ENCODE measurements around the gene LTBP2.

Gene LTBP2

DNA sequence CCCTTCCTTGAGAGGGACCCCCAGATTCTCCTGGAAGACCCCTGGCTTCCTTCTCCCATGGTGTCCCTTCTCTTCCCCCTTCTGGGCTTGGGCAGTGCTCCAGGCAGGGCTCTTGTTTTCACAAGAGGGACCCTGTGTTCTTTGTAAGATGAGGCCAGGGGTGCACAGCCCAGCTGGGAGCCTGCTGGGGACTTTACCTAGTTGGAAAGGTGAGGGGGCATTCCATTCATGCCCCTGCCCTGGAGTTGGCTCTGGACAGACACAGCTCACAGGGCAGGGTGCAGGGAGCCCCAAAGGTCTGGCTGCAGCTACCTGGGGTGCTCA lies 87.3 kb downstream of the LTBP2 start:
- no peaks in the 10 kb centered on the region for H3K9me2 ChIP-seq (replicated peaks; ENCODE audit: control insufficient read depth, low read length)
- H3K79me2 ChIP-seq (ENCODE audit: control insufficient read depth, low read length) = no peaks in the 10 kb centered on the region
- no peak for TF ChIP-seq EZH2phosphoT487 (IDR thresholded peaks at IDR 0.05; ENCODE audit: borderline replicate concordance, low read length)
- TF ChIP-seq, protein P1, sequence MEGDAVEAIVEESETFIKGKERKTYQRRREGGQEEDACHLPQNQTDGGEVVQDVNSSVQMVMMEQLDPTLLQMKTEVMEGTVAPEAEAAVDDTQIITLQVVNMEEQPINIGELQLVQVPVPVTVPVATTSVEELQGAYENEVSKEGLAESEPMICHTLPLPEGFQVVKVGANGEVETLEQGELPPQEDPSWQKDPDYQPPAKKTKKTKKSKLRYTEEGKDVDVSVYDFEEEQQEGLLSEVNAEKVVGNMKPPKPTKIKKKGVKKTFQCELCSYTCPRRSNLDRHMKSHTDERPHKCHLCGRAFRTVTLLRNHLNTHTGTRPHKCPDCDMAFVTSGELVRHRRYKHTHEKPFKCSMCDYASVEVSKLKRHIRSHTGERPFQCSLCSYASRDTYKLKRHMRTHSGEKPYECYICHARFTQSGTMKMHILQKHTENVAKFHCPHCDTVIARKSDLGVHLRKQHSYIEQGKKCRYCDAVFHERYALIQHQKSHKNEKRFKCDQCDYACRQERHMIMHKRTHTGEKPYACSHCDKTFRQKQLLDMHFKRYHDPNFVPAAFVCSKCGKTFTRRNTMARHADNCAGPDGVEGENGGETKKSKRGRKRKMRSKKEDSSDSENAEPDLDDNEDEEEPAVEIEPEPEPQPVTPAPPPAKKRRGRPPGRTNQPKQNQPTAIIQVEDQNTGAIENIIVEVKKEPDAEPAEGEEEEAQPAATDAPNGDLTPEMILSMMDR (IDR thresholded peaks at IDR 0.05; ENCODE audit: low read depth, low read length, poor library complexity, severe bottlenecking) = no peak
- H3K4me2 ChIP-seq (ENCODE audit: low read length) = no peak overlapping the region
- no peaks in the 10 kb centered on the region for H3K36me3 ChIP-seq (ENCODE audit: control insufficient read depth, low read length)
- no peaks in the 10 kb centered on the region for H3F3A ChIP-seq (ENCODE audit: control insufficient read depth, insufficient read depth)
- no peaks in the 10 kb centered on the region for H3K9me3 ChIP-seq (ENCODE audit: control insufficient read depth, insufficient read depth, low read length)
- no peaks in the 10 kb centered on the region for H4K20me1 ChIP-seq (ENCODE audit: control insufficient read depth, insufficient read depth, low read depth, low read length)
- peaks cover 4% of the 10 kb centered on the region; the same call in 1 of the 2 replicates for H3K4me1 ChIP-seq (ENCODE audit: control insufficient read depth, low read length)
- no peak overlapping the region for H3K27ac ChIP-seq (ENCODE audit: low read depth, low read length)
- no peak overlapping the region for H3K4me3 ChIP-seq (ENCODE audit: low read length)
- peaks cover 28% of the 10 kb centered on the region for H3K27me3 ChIP-seq (ENCODE audit: control insufficient read depth, low read length)

GRCh38 chr14:74524076-74524811 lies 87.8 kb downstream of the LTBP2 start:
- Histone ChIP-seq H4K20me1 (ENCODE audit: control insufficient read depth, insufficient read depth, low read depth, low read length) (no peaks in the 10 kb centered on the region), H3K9me3 (ENCODE audit: control insufficient read depth, insufficient read depth, low read length) (no peaks in the 10 kb centered on the region), H3K4me1 (ENCODE audit: control insufficient read depth, low read length) (peaks cover 4% of the 10 kb centered on the region; the same call in 1 of the 2 replicates), H3K79me2 (ENCODE audit: control insufficient read depth, low read length) (no peaks in the 10 kb centered on the region), H3K36me3 (ENCODE audit: control insufficient read depth, low read length) (no peaks in the 10 kb centered on the region), H3F3A (ENCODE audit: control insufficient read depth, insufficient read depth) (no peaks in the 10 kb centered on the region), H3K4me2 (ENCODE audit: low read length) (no peak overlapping the region), H3K27me3 (ENCODE audit: control insufficient read depth, low read length) (peaks cover 30% of the 10 kb centered on the region), H3K9me2 (replicated peaks; ENCODE audit: control insufficient read depth, low read length) (no peaks in the 10 kb centered on the region), H3K4me3 (ENCODE audit: low read length) (no peak overlapping the region), H3K27ac (ENCODE audit: low read depth, low read length) (no peak overlapping the region)
- no peak for TF ChIP-seq EZH2phosphoT487 (IDR thresholded peaks at IDR 0.05; ENCODE audit: borderline replicate concordance, low read length)
- TF ChIP-seq, protein P1 (IDR thresholded peaks at IDR 0.05; ENCODE audit: low read depth, low read length, poor library complexity, severe bottlenecking) = no peak

- TF ChIP-seq, protein P1 (IDR thresholded peaks at IDR 0.05; ENCODE audit: low read depth, low read length, poor library complexity, severe bottlenecking) = no peak
- TF ChIP-seq EZH2phosphoT487 (IDR thresholded peaks at IDR 0.05; ENCODE audit: borderline replicate concordance, low read length) = no peak
- Histone ChIP-seq H3K9me2 (replicated peaks; ENCODE audit: control insufficient read depth, low read length) (no peaks in the 10 kb centered on the region), H4K20me1 (ENCODE audit: control insufficient read depth, insufficient read depth, low read depth, low read length) (no peaks in the 10 kb centered on the region), H3K36me3 (ENCODE audit: control insufficient read depth, low read length) (no peaks in the 10 kb centered on the region), H3K9me3 (ENCODE audit: control insufficient read depth, insufficient read depth, low read length) (no peaks in the 10 kb centered on the region), H3K4me3 (ENCODE audit: low read length) (no peak overlapping the region), H3K27me3 (ENCODE audit: control insufficient read depth, low read length) (peaks cover 41% of the 10 kb centered on the region), H3F3A (ENCODE audit: control insufficient read depth, insufficient read depth) (no peaks in the 10 kb centered on the region), H3K27ac (ENCODE audit: low read depth, low read length) (no peak overlapping the region), H3K79me2 (ENCODE audit: control insufficient read depth, low read length) (no peaks in the 10 kb centered on the region), H3K4me1 (ENCODE audit: control insufficient read depth, low read length) (peaks cover 4% of the 10 kb centered on the region; the same call in 1 of the 2 replicates), H3K4me2 (ENCODE audit: low read length) (no peak overlapping the region)
Observed at GRCh38 chr14:74522740-74523139, 89.3 kb downstream of the LTBP2 start.

Measured in DOHH2 (cell line).